Ishikawa (cell line): ENCODE measurements around the gene MYH15.
A peak's percentile ranks its signal among the peaks of the same experiment; 100 is the strongest.

Source experiments
- CEBPB ChIP-seq: IDR thresholded peaks from 2 replicates; pipeline ENCODE4 v1.6.1; 2012
- CREB1 ChIP-seq: IDR thresholded peaks from 2 replicates; pipeline ENCODE4 v1.6.1; 2012; ENCODE audit warnings: low read depth
- EGR1 ChIP-seq: IDR thresholded peaks from 2 replicates; pipeline ENCODE4 v1.6.1; 2012
- EP300 ChIP-seq: IDR thresholded peaks from 2 replicates; pipeline ENCODE4 v1.6.1; 2012; ENCODE audit warnings: borderline replicate concordance
- FOXM1 ChIP-seq: IDR thresholded peaks from 2 replicates; pipeline ENCODE4 v1.6.1; 2012; ENCODE audit warnings: low read depth, borderline replicate concordance
- MAX ChIP-seq: IDR thresholded peaks from 2 replicates; pipeline ENCODE4 v1.6.1; 2012
- NFIC ChIP-seq: IDR thresholded peaks from 2 replicates; pipeline ENCODE4 v1.6.1; 2012
- RAD21 ChIP-seq: IDR thresholded peaks from 2 replicates; pipeline ENCODE4 v1.6.1; 2012; ENCODE audit warnings: low read depth
- REST ChIP-seq: IDR thresholded peaks from 2 replicates; pipeline ENCODE4 v1.6.1; 2012; ENCODE audit warnings: low read depth, mild to moderate bottlenecking
- TAF1 ChIP-seq: IDR thresholded peaks from 2 replicates; pipeline ENCODE4 v1.6.1; 2012; ENCODE audit warnings: low read depth, mild to moderate bottlenecking
- TCF12 ChIP-seq: IDR thresholded peaks from 2 replicates; pipeline ENCODE4 v1.6.1; 2012; ENCODE audit warnings: low read depth
- TEAD4 ChIP-seq: IDR thresholded peaks from 2 replicates; pipeline ENCODE4 v1.6.1; 2012
- USF1 ChIP-seq: IDR thresholded peaks from 2 replicates; pipeline ENCODE4 v1.6.1; 2012
- YY1 ChIP-seq: IDR thresholded peaks from 2 replicates; pipeline ENCODE4 v1.6.1; 2012; ENCODE audit warnings: low read depth
- ZBTB7A ChIP-seq: IDR thresholded peaks from 2 replicates; pipeline ENCODE4 v1.6.1; 2012; ENCODE audit warnings: low read depth

Gene MYH15

GRCh38 chr3:108485146-108485545 lies 25.2 kb downstream of the MYH15 start:
- TF ChIP-seq TEAD4 (no peak), TAF1 (no peak), EP300 (no peak), TCF12 (no peak), USF1 (no peak), ZBTB7A (no peak), MAX (no peak), EGR1 (no peak), FOXM1 (no peak), NFIC (no peak), REST (no peak), YY1 (no peak), CREB1 (no peak), CEBPB (no peak), RAD21 (no peak)

- TF ChIP-seq TAF1 (no peak), TCF12 (no peak), YY1 (no peak), RAD21 (no peak), FOXM1 (no peak), TEAD4 (no peak), USF1 (no peak), REST (no peak), MAX (no peak), NFIC (no peak), EP300 (no peak), EGR1 (no peak), CEBPB (no peak), CREB1 (no peak), ZBTB7A (no peak)
Observed at GRCh38 chr3:108479224-108479623, 31.2 kb downstream of the MYH15 start.

GRCh38 chr3:108477511-108478147 lies 32.8 kb downstream of the MYH15 start:
- no peak for TF ChIP-seq CEBPB
- TF ChIP-seq USF1, result no peak
- no peak for TF ChIP-seq TEAD4
- peak; percentile 75 for TF ChIP-seq RAD21
- no peak for TF ChIP-seq EP300
- no peak for TF ChIP-seq REST
- no peak for TF ChIP-seq EGR1

GRCh38 chr3:108475220-108475782 lies 35.1 kb downstream of the MYH15 start:
- TF ChIP-seq FOXM1, result no peak
